Cerebellar nuclear complex (tissue), 1 donor: ENCODE data around the gene GAS6.
"Not testable (repeated sequence)": the region's sequence is repeated elsewhere in the genome, so short reads cannot be mapped to it uniquely, and the experiment has no call there.

Source experiments
- DNase-seq, 2 experiments: peaks; one replicate each; lab custom pipeline; 2025; lab: John Stamatoyannopoulos, UW

The GAS6 gene

DNA sequence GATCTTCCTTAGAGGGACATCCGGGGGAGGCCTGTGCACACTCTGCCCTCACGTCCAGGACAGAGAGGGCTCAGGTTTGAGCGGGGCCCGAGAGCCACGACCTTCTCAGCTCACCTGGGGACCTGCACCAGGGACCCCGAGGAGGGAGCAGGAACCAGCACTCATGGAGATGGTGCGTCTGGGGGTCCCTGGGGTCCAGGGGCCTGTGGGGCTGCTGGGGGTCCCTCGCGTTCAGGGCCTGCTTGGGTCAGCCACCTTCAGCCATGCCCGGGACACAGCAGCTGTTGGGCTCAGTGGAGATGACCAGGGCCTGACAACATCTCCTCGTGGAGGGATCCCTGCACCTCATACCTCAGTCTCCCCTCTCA is 57.8 kb downstream of the GAS6 start:
- DNase-seq, result no peak

DNA sequence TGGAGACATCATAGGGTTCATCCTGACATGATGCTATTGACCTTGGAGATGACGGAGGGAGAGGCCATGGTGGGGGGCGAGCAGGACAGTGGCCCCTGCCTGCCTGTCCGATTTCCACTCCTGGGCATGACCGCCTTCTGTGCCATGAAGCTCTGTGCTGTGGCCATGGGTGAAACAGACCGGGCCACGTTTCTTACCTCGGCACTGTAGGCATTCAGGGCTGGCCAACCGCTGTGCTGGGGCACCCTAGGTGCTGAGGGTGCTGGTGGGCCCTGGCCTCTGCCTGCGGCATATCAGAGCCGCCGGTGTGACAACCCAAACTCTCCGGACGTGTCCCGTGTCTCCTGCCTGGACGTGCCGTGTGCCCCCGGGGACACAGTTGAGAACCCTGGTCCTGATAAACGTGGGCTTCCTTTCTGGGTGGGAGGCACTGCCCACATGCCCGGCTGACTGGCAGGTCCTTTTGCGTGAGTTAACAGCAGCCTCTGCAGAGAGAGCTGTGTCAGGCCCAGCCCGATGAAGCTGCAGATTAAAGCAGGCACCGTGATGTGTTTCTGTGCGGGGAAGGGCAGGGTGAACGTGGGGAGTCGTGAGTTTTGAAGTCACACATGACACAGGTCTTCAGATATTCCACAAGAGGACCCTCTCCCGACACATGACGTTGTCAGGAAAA is 58.3 kb downstream of the GAS6 start:
- DNase-seq, result no peak

DNA sequence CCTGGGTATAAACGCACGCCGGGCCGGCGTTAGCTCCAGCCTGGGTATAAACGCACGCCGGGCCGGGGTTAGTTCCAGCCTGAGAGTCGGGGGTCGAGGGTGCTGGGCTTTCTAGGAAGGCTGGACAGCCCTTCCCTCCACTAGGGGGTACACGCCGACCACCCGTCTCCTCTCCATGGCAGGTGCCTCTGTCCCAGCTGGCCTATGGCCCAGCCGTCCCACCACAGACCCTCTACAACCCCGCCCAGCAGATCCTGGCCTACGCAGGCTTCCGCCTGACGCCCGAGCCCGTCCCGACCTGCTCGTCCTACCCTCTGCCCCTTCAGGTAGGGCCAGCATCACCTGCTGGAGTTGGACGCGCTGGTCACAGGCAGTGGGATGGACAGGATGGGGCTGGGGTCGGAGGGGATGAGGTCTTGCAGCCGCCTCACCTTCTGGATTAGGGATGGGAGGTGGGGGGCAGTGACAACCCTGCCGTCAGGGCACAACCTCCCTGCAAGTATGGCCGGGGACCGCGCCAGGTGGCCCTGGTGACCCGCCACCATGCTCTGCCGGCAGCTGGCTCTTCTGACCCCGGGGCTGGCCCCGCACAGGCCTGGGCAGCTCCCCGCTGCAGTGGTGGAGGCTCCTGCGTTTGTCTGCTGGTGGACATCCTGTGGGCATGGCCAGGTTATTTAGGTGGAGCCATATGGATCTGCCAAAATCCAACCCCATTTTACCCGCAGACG is 59.0 kb downstream of the GAS6 start:
- no peak for DNase-seq

DNA sequence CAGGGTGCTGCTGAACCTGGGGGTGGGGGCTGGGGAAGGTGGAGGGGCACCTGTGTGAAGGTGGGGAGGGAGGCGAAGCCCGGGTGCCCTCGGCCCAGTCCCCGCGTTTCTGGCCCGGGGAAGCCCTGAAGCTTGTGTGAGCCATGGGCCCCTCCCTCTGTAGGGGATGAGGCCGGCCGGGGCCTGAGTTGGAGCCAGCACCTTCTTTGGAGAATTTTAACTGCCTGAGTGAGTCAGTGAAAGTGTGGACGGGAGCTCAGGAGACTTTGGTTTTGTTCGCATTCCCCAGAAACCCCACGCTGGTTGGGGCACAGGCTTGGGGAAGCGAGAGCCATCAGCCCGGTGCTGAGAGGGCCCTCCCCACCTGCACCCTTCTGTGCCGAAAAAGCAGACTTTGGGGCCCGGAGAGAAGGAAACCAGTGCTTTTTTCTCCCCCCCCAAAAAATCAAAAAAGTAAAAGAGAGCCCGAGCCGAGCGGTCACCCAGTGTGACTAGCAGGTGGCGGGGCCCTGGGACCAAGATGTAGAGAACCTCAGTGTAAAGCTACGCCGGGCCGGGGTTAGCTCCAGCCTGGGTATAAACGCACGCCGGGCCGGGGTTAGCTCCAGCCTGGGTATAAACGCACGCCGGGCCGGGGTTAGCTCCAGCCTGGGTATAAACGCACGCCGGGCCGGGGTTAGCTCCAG is 59.7 kb downstream of the GAS6 start:
- DNase-seq, result no peak

DNA sequence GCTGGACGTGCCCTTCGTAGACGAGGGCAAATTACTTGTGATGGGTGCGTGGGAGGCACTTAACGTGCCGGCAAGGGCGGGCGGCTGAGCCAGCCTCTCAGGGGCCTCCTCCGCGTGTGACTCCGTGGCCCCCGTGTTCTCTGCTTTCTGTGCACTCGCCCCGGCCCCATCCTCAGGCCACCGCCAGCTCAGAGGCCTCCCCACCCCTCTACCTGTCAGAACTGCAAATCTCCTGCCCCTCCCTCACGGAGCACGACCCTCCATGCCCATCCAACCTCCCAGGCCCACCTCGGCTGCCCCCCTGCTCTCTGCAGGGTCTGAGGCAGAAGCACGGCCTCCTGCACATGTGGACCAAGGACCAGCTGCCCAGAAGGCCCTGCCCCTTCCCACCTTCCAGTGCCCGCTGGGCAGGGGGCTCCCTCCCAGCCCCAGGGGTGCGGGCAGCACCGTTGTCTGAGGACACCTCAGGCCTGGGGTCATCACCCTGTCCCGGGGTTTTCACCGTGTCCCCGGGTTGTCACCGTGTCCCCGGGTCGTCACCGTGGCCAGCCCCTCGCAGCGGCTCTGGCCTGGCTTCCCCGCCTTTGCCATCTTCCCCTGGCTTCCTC is 60.4 kb downstream of the GAS6 start:
- no peak for DNase-seq

DNA sequence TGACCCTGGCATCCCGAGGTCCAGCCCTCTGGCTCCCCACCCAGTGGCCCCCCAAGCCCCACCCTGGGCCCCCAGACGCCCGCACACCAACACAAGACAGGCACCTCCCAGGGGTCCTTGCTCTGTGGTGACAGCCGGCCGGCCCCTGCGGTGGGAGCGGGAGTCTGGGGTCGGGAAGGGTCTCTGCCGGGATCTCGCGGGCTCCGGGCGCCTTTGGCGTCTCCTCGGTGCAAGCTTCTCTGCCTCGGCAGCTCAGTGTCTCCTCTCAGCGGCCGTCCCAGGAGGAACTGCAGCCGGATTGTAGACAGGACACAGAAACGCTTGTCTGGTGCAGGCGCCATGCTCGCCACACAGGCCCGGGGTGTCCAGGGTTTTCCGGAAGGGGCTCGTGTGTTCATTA is 61.1 kb downstream of the GAS6 start:
- no peak for DNase-seq

DNA sequence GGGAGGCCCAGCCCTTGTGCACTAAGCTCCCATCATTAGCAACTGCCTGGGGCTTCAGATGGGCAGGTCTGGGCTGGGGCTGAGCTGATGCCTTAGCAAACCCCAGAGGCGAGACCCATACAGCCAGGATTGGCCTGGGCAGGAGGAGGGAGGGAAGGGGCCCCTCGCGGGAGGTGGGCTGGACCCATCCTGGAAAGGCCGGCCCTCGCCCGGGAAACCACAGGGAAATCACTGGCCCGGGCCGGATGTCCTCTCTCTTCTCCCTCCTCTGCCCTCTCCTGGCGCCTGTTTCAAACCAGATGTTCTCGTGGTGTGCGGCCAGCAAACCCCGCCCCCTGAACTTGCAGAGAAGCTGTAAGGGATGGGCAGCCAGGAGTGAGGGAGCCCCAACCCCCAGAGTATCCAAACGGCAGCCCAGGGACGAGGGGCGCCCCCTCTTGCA is 61.8 kb downstream of the GAS6 start:
- no peak for DNase-seq

DNA sequence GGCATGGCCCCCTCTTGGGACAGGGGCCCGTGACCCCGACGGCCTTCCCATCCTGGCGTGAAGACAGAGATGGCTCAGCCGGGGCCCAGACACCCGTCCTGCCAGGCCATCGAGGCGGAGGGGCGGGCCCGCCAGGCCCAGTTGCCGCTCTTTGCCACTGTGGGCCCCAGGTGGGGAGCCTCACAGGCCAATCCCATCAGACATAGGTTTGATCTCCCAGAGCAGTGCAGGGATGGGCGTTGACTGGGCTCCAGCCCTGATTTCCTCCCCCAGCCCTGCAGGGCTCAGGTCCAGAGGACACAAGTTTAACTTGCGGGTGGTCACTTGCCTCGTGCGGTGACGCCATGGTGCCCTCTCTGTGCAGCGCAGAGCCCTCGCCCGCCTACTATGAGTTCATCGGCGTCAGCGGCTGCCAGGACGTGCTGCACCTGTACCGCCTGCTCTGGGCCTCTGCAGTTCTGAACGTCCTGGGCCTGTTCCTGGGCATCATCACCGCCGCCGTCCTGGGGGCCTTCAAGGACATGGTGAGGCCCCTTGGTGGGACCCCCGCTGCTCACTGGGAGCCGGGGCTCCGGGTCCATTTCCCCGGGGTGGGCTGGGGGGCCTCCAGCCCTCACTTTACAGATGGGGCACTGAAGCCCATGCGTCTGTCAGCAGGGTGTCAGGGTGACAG is 62.5 kb downstream of the GAS6 start:
- DNase-seq, result no peak

DNA sequence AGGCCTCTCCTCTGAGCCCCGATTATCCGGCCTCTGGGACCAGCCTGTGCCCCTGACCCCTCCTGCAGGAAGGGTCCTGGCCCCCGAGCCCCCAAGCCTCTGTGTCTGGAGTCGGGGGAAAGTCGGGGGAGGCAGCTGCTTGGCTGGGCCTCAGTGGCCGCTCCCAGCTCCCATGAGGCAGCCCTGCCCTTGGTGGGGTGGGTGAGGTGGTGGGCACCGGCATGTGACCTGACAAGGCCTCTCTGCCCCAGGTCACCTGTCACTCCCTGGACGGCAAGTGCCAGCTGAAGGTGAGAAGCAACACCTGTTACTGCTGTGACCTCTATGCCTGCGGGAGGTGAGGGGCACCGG is 63.3 kb downstream of the GAS6 start:
- DNase-seq, result no peak

DNA sequence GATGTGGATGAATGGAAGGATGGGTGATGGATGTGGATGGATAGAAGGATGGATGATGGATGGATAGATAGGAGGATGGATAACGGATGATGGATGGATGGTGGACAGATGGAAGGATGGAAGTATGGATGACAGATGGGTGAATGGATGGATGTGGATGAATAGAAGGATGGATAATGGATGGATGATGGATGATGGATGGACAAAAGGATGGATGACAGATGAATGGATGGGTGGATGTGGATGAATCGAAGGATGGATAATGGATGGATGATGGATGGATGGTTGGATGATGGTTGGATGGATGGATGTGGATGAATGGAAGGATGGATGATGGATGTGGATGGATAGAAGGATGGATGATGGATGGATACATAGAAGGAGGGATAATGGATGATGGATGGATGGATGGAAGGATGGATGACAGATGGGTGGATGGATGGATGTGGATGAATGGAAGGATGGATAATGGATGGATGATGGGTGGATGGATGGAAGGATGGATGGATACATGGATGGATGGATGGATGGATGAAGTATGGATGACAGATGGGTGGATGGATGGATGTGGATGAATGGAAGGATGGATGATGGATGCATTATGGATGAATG is 65.6 kb downstream of the GAS6 start:
- DNase-seq, result no peak

DNA sequence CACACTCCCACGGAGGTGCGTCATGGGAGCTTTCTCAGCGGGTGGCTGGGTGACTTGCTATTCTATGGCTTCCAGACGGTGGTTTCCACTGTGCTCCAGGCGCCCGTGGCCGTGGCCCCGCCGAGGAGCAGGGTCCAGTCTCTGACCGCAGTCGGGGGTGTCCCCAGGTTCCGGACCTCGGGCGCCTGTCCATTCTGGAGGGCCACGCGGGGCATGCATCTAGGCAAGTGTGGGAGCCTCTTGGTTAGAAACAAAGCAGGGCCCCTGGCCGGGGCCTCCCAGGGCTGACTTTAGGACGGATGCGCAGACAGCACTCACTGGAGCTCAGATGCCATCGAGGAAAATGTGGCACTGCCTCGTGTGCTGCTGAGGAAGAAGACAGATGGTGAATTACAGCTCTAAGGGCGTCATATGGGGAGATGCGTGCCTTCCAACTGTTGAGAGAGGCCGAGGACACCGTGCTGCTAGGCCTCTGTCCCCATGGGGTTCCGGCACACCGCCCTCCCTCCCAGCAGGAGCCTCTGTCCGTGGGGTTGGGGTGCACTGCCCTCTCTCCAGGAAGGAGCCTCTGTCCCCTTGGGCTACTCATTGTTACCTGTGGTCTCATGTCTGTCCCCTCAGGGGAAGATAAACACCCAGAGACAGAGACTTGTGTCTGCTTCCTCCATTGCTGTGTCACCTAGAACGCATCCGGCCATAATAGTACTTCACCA is 66.8 kb downstream of the GAS6 start:
- no peak for DNase-seq

DNA sequence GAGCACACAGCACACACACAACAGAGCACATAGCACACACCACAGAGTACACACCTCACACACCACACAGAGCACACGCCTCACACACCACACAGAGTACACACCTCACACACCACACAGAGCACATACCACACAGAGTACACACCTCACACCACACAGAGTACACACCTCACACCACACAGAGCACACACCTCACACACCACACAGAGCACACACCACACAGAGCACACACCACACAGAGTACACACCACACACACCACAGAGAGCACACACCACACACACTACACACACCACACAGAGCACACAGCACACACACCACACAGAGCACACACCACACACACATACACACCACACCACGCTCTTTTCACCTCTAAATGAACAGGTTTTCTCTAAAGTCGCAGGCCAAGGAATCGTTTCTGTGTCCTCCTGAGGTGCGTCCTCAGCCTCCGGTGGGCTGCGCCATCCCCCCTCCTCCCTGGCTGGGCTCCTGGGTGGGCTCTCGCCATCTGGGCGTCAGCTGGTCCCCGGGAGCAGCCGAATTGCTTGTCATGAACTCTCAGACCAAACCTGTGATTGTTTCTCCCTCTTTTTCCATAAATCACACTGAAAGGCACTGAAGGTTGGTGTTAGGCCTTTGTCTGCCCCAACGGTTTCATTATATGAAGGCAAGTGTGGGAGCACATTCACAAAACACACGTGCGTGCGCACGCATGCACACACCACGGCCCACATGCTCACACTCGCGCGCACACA is 67.5 kb downstream of the GAS6 start:
- DNase-seq, result no peak

DNA sequence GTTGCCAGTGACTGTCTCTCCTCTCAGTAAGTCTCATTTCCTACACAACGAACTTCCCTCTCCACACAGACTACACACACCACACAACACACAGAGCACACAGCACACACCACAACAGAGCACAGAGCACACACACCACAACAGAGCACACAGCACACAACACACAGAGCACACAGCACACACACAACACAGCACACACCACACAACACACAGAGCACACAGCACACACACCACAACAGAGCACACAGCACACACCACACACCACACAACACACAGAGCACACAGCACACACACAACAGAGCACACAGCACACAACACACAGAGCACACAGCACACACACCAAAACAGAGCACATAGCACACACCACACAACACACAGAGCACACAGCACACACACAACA is 68.5 kb downstream of the GAS6 start:
- not testable (repeated sequence) for DNase-seq

DNA sequence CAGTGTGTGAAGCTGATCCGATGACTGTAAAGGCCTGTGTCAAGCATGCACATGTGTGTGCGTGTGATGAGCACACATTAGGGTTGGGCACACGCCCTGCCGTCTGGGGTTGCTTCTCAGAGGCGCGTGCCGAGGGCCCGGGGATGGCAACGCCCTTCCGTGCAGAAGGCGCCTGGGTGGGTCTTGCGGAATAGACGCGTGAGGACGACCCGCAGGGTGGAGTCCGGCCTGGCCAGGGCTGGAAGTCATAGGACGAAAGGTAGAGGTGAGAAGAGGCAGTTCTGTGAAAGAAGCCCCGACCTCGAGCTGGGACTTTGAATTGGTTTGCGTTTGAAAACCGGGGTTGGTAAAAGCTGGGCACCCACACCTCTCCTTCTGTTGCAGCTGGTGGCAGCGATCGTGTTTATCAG is 69.1 kb downstream of the GAS6 start:
- no peak for DNase-seq

DNA sequence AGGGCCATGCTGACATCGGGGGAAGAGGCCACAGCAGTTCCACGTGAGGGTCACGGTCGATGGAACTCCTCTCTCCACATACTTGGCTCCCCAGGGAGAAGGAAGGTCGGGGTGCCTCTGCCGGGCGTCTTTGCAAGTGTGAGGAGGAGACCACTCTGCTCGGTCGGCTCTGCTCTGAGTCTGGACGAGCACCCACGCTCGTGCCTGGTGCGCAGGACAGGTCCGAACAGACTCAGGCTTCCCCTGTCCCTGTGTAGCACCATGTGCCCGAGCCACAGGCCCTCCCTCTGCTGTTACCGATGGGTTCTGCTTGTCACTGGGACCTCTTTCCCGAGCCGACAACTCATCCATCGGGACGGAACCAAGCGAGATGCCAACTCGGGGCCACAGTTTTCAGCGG is 69.8 kb downstream of the GAS6 start:
- no peak for DNase-seq

DNA sequence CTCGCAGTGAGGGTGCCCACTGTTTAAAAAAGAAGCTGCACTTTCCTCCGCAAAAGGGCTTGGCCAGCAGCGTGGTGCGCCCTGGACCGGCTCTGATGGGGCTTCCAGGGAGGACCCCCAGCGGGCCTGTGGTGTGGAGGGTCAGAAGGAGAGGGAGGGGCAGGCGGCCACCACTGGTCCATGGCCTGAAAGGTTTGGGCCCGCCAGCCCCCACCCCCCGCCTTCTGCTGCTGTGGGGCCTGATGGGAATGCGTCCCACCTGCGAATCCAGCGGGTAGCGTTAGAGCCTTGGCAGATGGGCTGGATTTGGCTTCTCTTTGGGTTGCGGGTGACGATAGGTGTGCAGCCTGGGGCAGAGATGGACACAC is 70.2 kb downstream of the GAS6 start:
- DNase-seq, result no peak

DNA sequence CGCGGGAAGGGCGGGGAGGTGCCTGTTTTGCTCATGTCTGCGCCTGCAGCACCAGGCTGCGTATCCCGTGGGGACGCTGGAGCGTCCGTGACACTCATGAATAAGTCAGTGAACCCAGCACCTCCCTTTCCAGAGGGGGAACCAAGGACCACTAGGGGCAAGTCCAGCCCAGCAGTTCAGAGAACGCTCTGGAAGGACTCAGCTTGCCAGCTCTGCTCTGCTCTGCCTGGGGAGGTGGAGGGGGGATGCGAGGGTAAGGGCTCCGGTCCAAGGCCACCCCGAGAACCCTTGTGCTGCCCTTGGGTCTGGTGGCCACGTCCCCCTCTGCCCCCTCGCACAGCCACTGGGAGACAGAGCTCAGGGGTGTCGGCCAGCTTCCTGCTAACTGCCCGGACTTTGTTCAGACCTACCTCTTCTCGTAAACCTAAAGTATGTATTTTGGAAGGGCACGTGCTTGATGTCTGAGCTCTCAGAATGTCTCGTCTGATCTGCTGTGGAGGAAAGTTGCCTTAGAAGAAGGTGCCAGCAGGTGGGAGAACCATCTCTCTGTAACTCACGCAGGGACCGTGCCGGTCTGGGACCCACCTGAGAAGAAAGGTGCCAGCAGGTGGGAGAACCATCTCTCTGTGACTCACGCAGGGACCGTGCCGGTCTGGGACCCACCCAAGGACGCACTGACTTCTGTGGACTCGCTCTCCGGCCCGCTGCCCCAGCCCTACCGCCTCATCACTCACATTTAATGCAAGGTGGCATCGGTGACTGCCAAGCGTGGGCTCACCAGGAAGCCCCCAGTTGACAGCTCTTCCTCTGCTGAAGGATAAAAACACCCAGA is 70.8 kb downstream of the GAS6 start:
- DNase-seq, result no peak

DNA sequence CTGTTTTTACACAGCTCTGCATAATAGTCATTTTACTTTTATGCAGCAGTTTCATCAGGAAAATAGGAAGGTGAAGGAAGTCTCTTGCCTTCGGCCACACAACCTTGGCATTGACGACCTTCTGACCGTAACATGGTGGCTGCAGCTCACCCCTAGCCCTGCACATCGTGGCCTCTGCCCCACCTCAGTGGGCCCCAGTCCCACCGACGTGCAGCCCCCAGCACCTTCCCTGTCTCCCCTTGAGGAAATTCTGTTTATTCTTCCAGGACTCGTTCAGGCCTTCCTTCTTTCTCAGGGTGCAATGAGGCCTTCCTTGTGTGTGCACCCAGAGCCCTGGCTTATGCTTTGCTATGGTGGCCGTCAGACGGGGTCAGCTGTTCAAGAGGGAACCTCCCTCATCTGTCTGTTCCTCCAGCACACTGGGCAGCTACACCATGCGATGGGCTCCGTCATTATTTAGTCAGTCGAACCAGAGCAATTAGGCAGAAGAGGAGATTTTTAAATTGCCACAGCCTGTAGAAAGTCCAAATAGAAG is 71.6 kb downstream of the GAS6 start:
- no peak for DNase-seq

DNA sequence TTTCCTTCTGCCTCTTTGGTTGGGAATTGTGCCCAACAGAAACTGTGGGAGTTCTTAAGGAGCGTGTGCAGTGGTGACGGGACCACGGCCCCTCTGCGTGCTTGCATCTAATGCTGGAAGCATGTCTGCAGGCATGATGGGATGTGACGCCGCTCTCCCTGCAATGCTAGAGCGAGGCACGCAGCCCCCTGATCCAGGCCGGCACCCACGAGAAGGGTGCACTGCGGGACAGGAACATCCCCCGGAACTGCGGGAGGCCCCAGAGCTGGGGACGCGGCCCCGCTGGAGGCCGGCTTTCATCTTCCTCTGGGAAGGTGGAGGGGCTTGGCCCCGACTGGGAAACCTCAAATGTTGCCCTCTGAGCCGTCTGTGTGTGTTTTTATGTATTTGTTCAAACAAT is 72.1 kb downstream of the GAS6 start:
- no peak for DNase-seq
